ENCODE data around the gene ARHGAP25. TPM values are rescaled to one million over a fixed set of nuclear protein-coding genes. Genes with fewer than 3 reads are reported as not detected.

The ARHGAP25 gene
- total RNA-seq, 1 donor = under 0.01 TPM

GRCh38 chr2:68792751-68793150 lies 58.1 kb downstream of the ARHGAP25 start:
- no peaks in the 10 kb centered on the region for H3K79me2 ChIP-seq (ENCODE audit: insufficient read depth, low read length)
- peaks cover 24% of the 10 kb centered on the region for H3K27me3 ChIP-seq (ENCODE audit: insufficient read depth, low read length)
- no peaks in the 10 kb centered on the region for H3K4me1 ChIP-seq (ENCODE audit: insufficient read depth, low read length)
- no peak for DNase-seq (ENCODE audit: insufficient read length, low spot score, missing footprints)
- H3K27ac ChIP-seq (ENCODE audit: low read depth, low read length) = no peak overlapping the region
- no peaks in the 10 kb centered on the region for H4K20me1 ChIP-seq (ENCODE audit: insufficient read depth, low read length)
- H3K36me3 ChIP-seq (ENCODE audit: insufficient read depth, low read length) = no peaks in the 10 kb centered on the region
- no peaks in the 10 kb centered on the region for H3K9me3 ChIP-seq (ENCODE audit: low read depth, low read length)
- H3K4me2 ChIP-seq (ENCODE audit: insufficient read depth, low read length) = no peak overlapping the region
- no peak overlapping the region for H2AFZ ChIP-seq (ENCODE audit: low read length)
- TF ChIP-seq CTCF (IDR thresholded peaks at IDR 0.05; ENCODE audit: extremely low read depth, low read depth, low read length) = no peak
- no peak overlapping the region for H3K4me3 ChIP-seq (ENCODE audit: insufficient read depth, low read length)

DNA sequence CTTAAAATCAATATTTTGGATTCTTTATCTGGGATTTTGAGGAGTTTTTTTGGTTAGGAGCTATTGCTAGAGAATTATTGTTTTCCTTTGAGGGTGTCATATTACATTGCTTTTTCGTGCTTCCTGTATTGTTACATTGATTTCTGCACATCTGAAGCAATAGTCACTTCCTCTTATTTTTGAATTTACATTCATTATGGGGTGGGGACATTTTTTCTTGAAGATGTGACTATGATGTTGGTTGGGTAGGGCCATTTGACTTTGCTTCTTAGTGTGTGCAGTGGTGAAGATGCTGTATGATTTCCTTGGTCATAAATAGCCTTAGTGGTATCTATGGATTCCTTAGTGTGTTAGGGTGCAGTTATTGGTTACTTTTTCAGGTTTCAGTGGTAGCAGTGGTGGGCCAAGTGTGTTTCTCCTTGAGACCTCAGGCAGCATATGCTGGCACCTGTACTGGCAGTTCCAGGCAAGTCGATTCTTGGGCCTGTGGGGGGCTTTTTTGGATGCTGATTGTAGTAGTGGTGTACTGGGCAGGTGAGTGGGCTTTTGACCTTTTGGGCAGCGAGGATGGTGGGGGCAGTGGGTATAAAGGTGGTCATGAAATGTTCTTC lies 61.8 kb downstream of the ARHGAP25 start:
- H3K36me3 ChIP-seq (ENCODE audit: insufficient read depth, low read length) = no peaks in the 10 kb centered on the region
- H3K9me3 ChIP-seq (ENCODE audit: low read depth, low read length) = no peaks in the 10 kb centered on the region
- no peaks in the 10 kb centered on the region for H3K79me2 ChIP-seq (ENCODE audit: insufficient read depth, low read length)
- no peak for DNase-seq (ENCODE audit: insufficient read length, low spot score, missing footprints)
- H3K4me2 ChIP-seq (ENCODE audit: insufficient read depth, low read length) = no peak overlapping the region
- peaks cover 24% of the 10 kb centered on the region for H3K27me3 ChIP-seq (ENCODE audit: insufficient read depth, low read length)
- no peaks in the 10 kb centered on the region for H4K20me1 ChIP-seq (ENCODE audit: insufficient read depth, low read length)
- no peaks in the 10 kb centered on the region for H3K4me1 ChIP-seq (ENCODE audit: insufficient read depth, low read length)
- no peak for TF ChIP-seq CTCF (IDR thresholded peaks at IDR 0.05; ENCODE audit: extremely low read depth, low read depth, low read length)
- no peak overlapping the region for H2AFZ ChIP-seq (ENCODE audit: low read length)
- no peak overlapping the region for H3K4me3 ChIP-seq (ENCODE audit: insufficient read depth, low read length)
- no peak overlapping the region for H3K27ac ChIP-seq (ENCODE audit: low read depth, low read length)

DNA sequence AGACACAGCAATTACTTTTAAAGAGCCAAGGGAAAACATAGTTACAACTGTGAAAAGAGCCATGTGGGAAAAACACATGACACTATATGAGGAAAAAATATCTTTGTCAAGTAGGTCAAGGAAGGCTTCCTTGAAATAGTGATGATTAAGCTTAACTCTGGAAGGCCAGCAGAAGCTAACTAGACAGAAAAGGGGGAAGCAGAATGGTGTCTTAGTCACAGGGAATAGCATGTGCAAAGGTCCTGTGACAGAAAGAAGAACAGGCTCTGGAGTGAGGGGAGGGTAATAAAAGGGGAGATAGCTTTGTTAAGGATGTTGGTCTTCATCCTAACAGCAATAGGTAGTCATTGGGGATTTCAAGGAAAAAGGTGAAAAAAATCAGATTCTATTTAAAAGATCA lies 64.0 kb downstream of the ARHGAP25 start:
- DNase-seq (ENCODE audit: insufficient read length, low spot score, missing footprints) = no peak
- no peaks in the 10 kb centered on the region for H3K4me1 ChIP-seq (ENCODE audit: insufficient read depth, low read length)

More for the DNA sequence above, 64.0 kb downstream of the ARHGAP25 start:
- Histone ChIP-seq H3K9me3 (ENCODE audit: low read depth, low read length) (no peaks in the 10 kb centered on the region), H3K4me2 (ENCODE audit: insufficient read depth, low read length) (no peak overlapping the region), H3K4me3 (ENCODE audit: insufficient read depth, low read length) (no peak overlapping the region), H2AFZ (ENCODE audit: low read length) (no peak overlapping the region), H4K20me1 (ENCODE audit: insufficient read depth, low read length) (no peaks in the 10 kb centered on the region), H3K27me3 (ENCODE audit: insufficient read depth, low read length) (peaks cover 23% of the 10 kb centered on the region), H3K36me3 (ENCODE audit: insufficient read depth, low read length) (no peaks in the 10 kb centered on the region), H3K27ac (ENCODE audit: low read depth, low read length) (no peak overlapping the region), H3K79me2 (ENCODE audit: insufficient read depth, low read length) (no peaks in the 10 kb centered on the region)
- no peak for TF ChIP-seq CTCF (IDR thresholded peaks at IDR 0.05; ENCODE audit: extremely low read depth, low read depth, low read length)

All from osteoblast (primary cell).